Cortex of kidney (tissue), 1 donor: Measurements from ENCODE around the gene SNED1.

Experiments used
- DNase-seq: peaks from one replicate; lab custom pipeline; 2025; lab: John Stamatoyannopoulos, UW

Gene SNED1

DNA sequence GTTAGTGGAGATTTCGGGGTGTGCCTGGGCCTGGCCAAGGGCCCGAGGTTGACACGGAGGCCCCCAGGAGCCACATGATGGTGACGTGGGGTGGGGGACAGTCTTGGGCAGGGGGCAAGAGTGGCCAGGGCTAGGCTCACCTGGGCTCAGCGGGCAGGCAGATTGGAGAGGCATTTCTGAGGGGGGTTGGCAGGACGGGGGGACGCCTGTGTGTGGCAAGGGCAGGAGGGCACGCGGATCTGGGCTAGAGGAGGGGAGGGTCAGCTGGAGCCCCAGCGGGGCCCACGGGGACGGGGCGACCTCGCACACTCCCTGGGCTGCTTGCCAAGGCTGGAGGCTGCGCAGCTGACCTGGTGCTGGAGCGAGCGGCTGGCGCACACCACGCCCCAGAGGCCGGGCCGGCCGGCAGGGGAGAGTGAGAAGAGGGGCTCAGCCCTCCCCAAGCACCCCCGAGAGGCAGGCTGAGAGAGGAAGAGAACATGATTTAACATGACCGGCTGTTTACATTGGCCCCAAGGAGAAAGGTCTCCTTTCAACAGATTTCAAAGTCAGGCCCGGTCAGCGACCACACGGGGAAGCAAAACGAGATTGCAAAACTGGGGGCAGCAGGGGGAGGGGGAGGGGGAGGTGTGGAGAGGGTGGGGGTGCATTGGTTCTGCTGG, 38.0 kb upstream of the SNED1 start:
- no peak for DNase-seq

DNA sequence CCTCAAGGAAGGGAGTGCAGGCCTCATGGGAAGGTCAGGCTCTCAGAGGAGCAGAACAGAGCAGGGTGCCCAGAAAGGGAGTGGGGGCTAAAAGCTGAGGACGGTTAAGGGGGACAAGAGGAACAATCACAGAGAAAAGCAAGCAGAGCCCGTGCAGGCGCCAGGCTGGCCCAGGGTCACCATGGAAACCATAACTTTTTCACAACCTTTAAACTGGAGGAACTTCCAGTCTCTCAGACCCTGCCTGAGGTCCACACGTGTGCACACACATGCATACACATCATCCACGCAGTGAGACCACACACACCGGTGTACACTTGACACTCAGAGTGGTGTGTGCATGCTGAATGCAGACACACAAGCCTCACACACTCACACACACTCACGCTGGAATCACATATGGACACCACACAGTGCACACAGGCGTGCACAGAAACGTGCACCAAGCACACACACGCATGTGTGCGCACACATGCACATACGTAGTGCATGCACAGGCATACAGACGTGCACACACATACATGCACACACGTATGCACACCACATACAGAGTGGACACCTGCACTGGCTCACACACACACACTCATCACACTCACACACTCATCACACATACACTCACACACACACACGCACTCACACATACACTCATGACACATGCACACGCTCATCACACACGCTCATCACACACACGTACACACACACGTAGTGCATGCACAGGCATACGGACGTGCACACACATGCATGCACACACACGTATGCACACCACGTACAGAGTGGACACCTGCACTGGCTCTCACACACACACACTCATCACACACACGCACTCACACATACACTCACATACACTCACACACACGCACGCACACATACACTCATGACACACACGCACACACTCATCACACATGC, 37.2 kb upstream of the SNED1 start:
- no peak for DNase-seq

DNA sequence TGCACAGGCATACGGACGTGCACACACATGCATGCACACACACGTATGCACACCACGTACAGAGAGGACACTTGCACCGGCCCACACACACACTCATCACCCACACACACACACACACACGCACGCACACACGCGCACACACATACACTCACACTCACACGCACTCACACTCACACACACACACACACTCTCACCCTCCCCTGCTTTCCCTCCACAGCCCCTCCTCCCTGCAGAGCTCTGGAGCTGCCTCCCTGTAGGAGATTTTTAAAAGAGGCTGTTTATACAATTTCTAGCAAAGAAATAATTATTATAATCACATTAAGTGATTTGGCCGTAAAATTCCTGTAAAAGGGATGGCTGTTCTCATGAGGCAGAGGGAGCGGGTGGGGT, 36.5 kb upstream of the SNED1 start:
- no peak for DNase-seq

DNA sequence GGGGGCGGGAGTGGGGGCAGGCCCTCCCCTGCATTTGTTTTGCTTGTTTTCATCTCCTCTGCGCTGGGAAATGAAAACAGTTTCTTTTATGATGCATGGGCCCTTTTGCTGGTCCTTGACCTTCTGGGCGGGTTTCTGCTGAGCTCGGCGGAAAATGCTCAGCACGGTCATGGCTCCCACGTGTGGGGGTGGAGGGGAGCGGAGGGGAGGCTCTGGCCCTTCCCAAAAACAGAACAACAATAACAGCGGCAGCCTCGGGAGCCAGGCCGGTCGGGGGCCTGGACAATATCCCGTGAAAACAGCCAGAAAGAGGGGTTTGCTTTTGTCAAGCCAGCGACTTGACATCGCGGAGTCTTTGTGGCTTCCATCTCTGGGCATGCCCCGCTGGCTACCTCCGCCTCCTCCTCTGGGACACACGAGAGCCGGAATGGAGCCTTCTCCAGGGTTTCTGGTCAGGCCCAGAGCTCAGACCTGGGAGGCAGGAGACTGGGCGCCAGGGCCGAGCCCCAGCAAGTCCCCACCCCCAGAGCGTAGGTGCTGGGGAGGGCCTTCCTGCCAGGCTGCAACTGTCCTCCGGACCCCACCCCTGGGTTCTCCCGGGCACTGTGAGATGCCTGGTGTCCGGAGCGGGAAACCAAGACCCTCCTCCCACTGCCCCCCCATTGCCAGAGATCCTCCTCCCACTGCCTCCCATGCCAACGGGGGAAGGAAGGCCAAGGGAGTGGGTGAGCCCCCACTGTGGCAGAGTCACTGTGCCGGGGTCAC, 35.9 kb upstream of the SNED1 start:
- DNase-seq = no peak

DNA sequence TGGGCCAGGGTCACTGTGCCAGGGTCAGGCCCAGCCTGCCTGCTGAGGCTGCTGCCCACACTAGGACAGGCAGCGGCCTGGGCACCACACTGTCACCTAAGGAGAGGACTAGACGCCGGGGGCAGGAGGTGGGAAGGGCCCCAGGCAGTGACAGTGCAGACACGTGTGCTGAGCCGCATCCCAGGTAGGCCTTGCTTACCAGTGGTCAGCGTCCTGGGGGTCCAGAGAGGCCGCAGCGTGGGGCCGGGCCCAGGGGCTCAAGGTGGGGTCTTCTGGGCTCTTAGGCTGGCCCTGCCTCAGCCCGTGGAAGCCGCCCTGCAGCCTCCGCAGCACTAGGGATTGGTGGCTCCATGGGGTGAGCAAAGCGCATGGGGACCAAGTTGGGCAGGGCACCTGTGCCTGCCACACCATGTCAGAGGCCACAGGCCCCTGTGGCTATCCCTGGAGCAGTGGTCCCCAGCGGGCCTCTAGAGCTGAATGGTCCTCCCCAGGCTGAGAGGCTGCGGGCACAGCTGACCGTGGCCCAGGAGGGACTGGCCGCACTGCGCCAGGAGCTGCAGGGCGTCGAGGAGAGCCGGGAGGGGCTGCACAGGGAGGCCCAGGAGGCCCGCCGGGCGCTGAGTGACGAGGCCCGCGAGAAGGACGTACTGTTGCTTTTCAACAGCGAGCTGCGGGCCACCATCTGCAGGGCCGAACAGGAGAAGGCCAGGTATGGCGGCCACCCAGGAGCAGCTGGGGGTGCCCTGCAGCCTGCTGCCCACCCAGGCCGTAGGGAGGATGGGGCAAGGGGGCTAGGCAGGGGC, 35.2 kb upstream of the SNED1 start:
- no peak for DNase-seq

DNA sequence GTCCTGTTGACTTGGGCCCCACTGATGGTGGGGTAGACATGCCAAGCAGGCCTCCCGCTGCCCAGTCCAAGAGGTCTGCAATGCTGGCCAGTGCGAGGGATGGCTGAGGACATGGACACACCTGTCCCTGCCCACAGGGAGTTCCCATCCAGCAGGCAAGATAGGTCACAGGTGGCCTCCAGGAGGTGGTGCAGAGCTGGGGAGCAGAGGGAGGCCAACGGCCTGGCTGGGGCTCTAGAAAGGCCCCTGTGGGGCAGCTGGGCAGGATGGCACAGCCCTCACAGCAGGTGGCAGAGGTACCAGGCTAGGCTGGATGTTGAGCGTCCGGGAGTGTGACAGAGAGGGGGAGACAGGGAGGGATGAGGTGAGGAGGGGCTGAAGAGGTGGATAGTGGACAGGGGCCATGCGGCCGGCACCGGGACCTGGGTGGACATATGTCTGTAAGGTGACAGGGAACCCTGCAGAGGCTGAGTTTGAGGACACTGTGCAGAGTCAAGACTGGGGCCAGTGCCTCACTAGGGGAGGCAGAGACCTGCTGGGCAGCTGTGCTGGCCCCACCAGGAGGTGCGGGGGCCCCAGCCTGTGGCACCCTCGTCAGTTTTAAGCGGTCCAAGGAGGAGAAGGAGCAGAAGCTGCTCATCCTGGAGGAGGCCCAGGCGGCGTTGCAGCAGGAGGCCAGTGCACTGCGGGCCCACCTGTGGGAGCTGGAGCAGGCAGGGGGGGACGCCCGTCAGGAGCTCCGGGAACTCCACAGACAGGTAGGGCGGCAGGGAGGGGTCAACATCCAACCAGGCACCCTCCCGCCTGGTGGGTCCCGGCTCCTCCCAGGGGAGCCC, 34.3 kb upstream of the SNED1 start:
- DNase-seq = no peak

DNA sequence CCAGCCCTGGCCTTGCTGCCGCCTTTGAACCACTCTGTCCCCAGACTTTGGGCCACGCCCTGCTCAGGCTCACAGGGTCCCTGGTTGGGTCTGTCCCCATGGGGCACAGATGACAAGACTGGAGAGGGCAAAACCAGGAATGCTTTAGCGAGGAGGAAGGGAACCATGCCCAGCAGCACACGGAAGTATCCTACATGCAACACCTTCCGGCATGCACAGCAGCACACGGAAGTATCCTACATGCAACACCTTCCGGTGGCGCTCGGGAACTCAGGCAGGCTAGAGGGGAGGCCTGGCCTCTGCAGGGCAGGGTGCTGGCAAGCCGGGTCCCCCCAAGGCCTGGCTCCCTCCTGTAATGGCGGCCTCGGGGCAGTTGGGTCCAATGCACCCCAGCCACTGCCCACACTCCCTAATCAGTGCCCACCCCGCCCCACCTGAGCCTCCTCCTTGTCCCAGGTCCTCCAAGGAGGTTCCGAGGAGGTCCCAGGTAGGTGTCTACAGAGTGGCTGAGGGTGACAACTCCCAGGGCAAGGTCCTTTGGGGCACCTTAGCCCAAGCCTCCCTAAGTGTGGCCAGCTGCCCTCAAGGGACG, 33.6 kb upstream of the SNED1 start:
- DNase-seq = no peak

DNA sequence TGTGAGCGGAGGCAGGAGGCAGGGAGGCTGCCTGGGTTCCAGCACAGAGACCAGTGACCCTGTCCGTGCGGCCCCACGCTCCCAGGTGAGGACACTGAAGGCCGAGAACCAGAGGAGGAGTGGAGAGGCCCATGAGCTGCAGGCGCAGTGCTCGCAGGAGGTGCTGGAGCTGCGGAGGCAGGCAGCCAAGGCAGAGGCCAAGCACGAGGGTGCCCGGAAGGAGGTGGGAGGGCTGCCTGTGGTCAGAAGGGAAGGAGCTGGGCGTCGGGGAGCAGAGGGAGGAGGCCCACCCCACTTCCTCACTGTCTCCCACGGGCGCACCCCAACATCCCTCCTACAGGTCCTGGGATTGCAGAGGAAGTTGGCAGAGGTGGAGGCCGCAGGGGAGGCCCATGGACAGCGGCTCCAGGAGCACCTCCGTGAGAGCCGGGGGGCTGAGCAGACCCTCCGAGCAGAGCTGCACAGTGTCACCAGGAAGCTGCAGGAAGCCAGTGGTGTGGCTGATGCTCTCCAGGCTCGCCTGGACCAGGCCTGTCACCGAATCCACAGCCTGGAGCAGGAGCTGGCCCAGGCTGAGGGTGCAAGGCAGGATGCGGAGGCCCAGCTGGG, 33.0 kb upstream of the SNED1 start:
- no peak for DNase-seq

DNA sequence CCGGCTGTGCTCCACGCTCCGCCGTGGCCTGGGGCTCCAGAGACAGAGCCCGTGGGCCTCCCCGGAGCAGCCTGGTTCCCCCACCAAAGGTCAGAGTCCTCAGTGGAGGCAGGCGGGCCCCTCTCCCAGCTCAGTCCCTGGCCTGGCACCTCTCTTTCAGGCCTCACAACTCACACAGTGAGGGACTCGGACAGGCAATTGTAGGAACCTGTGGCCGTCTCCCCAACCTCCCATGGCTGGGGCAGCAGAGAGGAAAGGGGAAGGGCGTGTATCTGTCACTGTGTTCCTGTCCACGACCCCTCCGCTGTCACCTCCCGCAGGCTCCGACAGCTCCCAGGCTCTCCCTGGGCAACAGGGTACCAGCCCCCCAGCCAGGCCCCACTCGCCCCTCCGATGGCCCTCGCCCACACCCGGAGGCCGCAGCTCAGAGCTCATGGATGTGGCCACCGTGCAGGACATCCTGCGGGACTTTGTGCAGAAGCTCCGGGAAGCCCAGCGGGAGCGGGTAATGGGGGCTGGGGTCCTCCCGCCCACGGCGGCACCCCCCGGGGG, 32.4 kb upstream of the SNED1 start:
- DNase-seq = no peak

DNA sequence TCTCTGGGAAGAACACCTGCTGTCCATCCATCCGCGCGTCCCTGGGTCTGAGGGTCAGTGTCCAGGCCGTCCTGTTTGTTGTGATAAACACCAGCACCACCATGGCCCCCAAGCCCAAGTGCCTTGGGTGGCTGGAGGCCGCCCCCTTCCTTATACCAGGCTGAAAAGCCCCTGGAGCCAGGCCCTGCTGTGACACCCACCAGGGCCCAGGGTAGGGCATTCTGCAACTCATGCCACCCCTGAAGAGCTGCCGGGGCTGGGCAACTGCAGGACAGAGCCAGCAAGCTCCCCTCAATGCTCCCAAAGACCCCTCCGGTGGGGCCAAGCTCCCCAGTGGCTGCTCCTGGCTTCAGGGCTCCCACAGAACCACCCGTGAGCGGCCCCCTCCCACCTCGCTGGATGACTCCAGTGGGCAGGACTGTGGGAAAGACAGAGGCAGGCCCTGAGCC, 31.9 kb upstream of the SNED1 start:
- no peak for DNase-seq

DNA sequence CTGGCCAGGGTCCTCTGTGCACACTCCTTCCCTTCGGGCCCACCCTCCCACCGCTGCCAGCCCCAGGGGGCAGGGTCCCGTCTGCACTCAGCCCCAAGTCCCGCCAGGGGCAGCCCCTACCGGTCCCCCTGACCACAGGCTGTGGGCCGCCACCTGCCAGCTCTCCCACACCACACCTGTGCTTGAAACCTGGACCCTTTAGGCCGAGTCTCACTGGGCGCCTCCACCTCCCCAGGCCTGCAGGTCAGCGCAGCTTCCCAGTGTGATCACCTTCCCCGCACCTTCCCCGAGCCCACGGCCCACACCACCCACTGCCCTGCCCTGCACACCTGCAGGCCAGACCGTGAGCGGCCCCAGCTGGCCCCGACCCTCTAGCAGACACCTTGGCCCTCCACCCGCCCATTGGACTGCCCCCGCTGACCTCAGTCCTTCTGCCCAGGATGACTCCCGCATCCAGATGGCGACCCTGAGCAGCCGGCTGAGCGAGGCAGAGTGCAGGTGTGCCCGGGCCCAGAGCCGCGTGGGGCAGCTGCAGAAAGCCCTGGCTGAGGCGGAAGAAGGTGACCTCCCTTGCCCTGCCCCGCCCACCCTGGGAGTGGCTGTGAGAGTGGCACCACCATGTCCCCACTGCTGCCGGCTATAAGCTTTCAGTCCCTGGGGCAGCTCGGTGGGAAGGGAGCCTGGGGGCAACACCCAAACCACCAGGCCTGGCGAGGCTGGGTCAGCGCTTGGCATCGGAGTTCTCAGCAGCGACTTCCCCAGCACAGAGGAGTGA, 31.3 kb upstream of the SNED1 start:
- DNase-seq = no peak

DNA sequence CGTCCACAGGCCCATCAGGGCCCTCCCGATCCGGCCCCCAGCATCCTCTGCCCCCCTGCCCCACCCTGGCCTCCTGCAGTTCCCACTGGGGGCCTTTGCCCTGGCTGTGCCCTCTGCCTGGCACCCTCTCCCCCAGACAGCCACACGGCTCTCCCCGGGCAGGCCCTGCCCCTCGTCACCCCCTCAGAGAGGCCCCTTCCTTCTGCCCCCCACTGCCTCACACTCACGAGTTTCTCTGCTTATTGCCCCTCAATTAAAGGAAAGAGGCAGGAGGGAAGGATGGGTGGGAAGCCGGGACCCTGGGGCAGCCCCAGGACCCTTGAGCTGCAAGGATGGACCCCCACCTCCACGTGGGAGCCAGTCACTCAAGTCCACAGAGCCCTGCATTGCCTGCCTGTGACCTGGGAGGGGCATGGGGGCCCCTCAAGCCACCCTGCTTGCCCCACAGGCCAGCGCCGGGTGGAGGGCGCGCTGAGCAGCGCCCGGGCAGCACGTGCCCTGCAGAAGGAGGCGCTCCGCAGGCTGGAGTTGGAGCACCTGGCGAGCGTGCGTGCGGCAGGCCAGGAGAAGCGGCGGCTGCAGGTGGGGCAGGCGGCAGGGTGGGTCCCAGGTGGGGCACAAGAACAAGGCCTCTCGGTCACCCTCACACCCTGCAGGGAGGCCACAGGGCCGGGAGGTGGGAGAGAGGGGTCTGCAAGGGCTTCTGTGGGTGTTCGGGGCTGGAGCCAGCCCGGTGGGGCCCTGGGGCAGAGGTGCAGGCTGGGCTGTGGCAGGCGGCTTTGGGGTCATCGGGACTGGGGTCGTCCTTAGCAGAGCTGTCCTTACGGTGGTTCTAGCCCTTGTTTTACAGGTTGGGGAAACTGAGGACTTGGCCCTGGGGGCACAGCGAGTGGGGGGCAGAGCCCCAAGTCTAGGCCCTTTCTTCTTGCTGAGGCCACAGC, 30.5 kb upstream of the SNED1 start:
- no peak for DNase-seq

DNA sequence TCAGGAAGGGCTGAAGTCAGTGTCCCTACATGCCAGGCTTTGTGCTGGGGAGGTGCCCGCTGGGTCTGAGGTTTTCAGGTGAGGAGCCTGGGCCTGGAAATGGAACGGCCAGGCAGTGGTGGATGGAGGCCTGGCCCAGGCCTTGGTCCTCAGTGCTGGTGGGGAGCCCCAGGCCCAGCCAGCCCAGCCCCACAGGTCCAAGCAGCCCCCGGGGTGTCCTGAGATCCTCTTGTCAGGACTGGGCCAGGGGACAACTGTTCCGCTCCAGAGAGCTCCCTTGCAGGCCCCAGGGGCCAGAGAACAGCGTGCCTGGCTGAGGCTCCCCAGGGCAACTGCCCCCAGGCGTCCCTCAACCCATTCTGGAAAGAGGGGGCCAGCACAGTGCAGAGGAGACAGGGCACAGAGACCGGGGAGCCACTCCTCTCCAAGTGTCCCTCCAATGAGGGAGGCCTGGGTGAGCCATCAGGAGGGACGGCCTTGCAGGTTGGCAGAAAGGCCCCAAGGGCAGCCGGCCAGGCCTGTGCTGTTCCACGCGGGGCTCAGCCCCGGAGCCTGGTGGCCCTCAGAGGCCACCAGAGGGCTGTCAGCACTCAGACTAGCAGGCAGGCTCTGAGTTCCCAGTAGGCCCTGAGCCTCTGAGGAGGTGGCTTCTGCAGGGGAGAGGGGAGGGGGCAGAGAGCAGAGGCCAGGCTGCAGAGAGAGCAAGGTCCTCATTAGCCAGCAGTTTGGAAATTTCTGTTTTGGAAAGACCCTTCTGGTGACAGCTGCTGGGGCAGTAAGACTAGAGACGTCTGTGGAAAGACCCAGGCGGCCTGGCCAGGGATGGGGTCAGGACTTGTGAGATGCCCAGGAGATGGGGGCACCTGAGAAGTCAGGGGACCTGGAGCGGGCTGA, 29.4 kb upstream of the SNED1 start:
- no peak for DNase-seq

DNA sequence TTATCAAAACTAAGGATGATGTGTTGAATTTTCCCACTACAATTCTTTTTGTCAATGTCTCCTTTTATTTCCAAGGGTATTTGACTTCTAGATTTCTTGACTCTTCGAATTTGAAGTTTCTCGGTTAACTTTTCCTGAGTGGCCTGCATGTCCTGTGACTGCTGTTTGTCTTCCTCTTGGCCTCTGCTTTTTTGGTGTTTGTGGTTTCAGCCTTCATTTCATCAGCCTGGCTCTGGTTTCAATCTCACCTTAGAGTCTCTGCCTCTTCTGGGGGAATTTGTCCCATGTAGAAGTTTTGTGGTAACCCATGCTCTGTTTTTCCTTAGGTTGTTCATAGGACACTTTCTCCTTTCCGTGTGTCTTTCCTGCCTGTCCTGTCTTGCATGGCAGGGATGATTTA, 28.3 kb upstream of the SNED1 start:
- no peak for DNase-seq

DNA sequence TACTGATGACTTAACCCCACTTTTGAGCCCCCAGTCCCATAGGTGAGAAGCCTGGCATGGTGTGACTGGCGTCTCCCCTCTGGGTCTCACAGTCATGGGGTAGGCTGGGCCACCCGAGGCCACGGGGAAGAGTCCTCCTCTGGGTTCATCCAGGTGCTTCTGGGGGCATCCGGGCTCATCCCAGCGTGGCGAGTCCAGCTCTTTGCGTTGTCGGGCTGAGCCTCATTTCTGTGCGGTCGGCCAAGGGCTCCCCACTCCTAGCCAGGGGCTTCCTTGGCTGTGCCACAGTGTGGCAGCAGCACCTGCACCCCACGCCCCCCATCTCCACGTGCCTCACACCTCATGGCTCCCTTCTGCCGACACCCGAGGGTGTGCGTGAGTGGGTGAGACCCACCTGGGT, 27.6 kb upstream of the SNED1 start:
- DNase-seq = no peak

DNA sequence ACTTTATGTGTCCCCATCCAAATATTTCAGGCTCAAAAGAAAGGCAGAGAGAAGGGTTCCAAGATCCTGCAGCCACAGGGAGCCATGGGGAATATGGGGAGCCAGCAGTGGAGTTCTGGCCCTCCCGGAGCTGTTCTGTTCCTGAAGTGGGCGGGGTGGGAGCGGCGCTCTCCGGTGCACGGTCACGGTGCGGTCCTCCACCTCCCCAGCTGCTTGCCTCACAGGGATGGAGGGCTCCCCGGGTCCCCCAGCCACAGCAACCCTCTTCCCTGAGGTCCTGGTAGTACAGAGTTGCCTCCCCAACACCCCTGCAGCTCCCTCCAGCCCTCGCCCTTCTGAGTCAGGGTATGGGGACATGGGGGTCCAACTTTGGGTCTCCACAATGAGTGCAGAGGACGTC, 26.2 kb upstream of the SNED1 start:
- no peak for DNase-seq
